ENCODE data around the gene LSP1. TPM values are rescaled to one million over a fixed set of nuclear protein-coding genes. Genes with fewer than 3 reads are reported as not detected.

Gene LSP1
- total and polyA plus RNA-seq, 2 of the 4 experiments (the other 2 are of a cell fraction): not detected

GRCh38 chr11:1858154-1858553 is 5.3 kb downstream of the LSP1 start:
- intact Hi-C loops (cut with micrococcal nuclease) (no loop called here), in situ Hi-C loops (cut with MboI; ENCODE audit: low sequenced_read_pairs) (no loop called here), dilution Hi-C loops (cut with HindIII; ENCODE audit: low sequenced_read_pairs, unreplicated experiment) (no loop called here)
- Histone ChIP-seq H3K4me2 (ENCODE audit: low read depth, low read length) (no peak overlapping the region), H3K4me1 (ENCODE audit: control insufficient read depth, insufficient read depth, low read length) (peaks cover under 1% of the 10 kb centered on the region; the same call in 1 of the 2 replicates), H3K4me3 (ENCODE audit: insufficient read depth, low read depth, low read length) (no peak overlapping the region), H2AK9ac (replicated peaks; ENCODE audit: low read depth, low read length, poor library complexity) (peak overlapping the region; percentile 20), H2AFZ (replicated peaks; ENCODE audit: low read length, poor library complexity) (no peak overlapping the region), H2BK120ac (ENCODE audit: low read depth, low read length) (no peak overlapping the region), H3K27ac (ENCODE audit: insufficient read depth, low read length) (no peak overlapping the region), H3K36me3 (ENCODE audit: control insufficient read depth, insufficient read depth, low read length) (no peaks in the 10 kb centered on the region), H3K9me1 (ENCODE audit: insufficient read depth, low read length) (peaks cover 2% of the 10 kb centered on the region), H3K56ac (ENCODE audit: extremely low read depth, insufficient read depth, low read length) (no peak overlapping the region), H4K5ac (ENCODE audit: low read depth, low read length) (no peak overlapping the region), H3K79me1 (ENCODE audit: low read depth in 1 of 2, low read length in 2 of 2) (no peaks in the 10 kb centered on the region), H3K4ac (ENCODE audit: low read depth, low read length) (no peak overlapping the region), H2AK5ac (ENCODE audit: low read depth, low read length) (no peak overlapping the region), H4K91ac (ENCODE audit: insufficient read depth, low read depth, low read length) (no peak overlapping the region), H3K18ac (ENCODE audit: low read depth, low read length) (no peak overlapping the region), H2BK15ac (ENCODE audit: low read depth, low read length) (no peak overlapping the region), H4K8ac (ENCODE audit: low read depth in 2 of 2, low read length in 2 of 2) (no peak overlapping the region), H2BK5ac (ENCODE audit: low read depth, low read length, poor library complexity, severe bottlenecking) (no peak overlapping the region), H4K20me1 (ENCODE audit: insufficient read depth, low read length) (no peaks in the 10 kb centered on the region), H2BK20ac (ENCODE audit: low read depth, low read length) (no peak overlapping the region), H3K9ac (ENCODE audit: low read depth, low read length) (no peak overlapping the region), H3K27me3 (ENCODE audit: control insufficient read depth, insufficient read depth, low read length) (peaks cover 29% of the 10 kb centered on the region), H3K9me3 (ENCODE audit: control insufficient read depth, insufficient read depth, low read length) (no peaks in the 10 kb centered on the region), H3K23ac (ENCODE audit: low read depth, low read length) (no peak overlapping the region), H3K14ac (replicated peaks; ENCODE audit: low read depth, low read length) (no peak overlapping the region)
- no peak for ATAC-seq (ENCODE audit: low read depth)
- ChIA-PET POLR2A (ENCODE audit: unreplicated experiment) (no interaction called here), CTCF (no interaction called here)
- DNase-seq: no peak
- TF ChIP-seq CEBPB (IDR thresholded peaks at IDR 0.05; ENCODE audit: low read depth, low read length): no peak
- TF ChIP-seq MXI1 (IDR thresholded peaks at IDR 0.05; ENCODE audit: borderline replicate concordance, low read depth, low read length): no peak
- no TSS peak for BruUV-seq (replicated peaks)
- no CpG with 5 or more reads among the region's 9 CpGs for WGBS, 2 experiments (ENCODE audit: extremely low coverage in 2 of 2, insufficient read length in 1 of 2)
